Activated naive CD4-positive, alpha-beta T cell (primary cell): ENCODE results near the gene PARP11.

Experiments used
- DNase-seq, 4 experiments: peaks; one replicate each; lab custom pipeline; 2025; lab: John Stamatoyannopoulos, UW

The PARP11 gene

GRCh38 chr12:3770891-3771290 is 102.3 kb downstream of the PARP11 start:
- no peak for DNase-seq

GRCh38 chr12:3768911-3769447 is 104.2 kb downstream of the PARP11 start:
- no peak for DNase-seq

- no peak for DNase-seq
Measured at GRCh38 chr12:3761116-3761735, 112.0 kb downstream of the PARP11 start.

DNA sequence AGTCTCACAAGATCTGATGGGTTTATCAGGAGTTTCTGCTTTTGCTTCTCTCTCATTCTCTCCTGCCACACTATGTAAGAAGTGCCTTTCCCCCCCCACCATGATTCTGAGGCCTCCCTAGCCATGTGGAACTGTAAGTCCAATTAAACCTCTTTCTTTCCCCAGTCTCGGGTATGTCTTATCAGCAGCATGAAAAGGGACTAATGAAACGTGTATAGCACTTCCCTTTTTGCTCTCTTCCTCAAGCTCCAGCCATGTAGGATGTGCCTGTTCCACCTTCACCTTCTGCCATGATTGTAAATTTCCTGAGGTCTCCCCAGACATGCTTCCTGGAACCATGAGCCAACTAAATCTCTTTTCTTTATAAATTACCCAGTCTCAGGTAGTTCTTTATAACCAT is 113.3 kb downstream of the PARP11 start:
- no peak for DNase-seq
